K562 treated with DMSO at 1 percent for 48 hours (cell line): ENCODE measurements around the gene KIF12. TPM values are rescaled to one million over a fixed set of nuclear protein-coding genes. Genes with fewer than 3 reads are reported as not detected.

Experiments used
- total RNA-seq: library from RNA; unstranded; fragments of 300-600 nt; gene quantifications from 2 replicates; pipeline ENCODE4 v1.2.3, GENCODE V29; 2022; ENCODE audit warnings: low replicate concordance; ENCODE audit errors: extremely low read depth

KIF12 gene
- not detected in 2 replicates for total RNA-seq

GRCh38 chr9:114098936-114099668 is at the start of gene KIF12:
TSS of gene KIF12 (minus strand) at chr9:114099292. CDS start at chr9:114099276, 16 bp downstream.

DNA sequence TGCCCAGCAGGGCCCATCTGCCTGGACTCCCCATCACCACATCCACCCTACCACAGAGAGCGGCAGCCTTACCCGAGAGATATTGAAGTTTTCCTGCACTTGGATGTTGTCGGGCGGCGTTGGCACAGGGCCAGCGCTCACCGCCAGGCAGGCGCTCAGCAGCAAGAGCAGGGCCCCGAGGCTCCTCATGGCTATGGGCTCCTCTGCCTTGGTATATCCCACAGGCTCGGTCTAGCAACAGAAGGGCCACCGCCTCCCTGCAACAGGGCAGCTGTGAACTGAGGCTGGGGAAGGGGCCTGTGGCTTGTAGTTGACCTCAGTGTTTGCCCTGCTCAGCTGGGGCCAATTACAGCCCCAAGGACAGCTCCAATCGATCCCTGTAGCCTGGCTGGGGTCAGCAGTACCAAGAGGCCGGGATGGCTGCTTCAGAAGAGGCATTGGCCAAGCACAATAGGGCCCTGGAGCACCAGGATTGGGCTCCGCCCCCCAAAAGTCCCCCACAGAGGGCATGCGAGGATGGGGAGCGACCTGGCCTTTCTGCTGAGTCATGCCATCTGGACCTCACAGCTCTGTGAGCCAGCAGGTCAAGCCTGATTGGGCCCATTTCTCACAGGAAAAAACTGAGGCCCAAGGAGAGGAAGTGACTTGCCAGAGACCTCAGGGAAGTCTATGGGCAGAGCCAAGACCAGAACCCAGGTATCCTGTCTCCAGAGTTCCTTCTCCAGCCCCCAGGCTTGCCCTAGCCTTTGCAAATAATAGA is 20.9 kb downstream of the KIF12 start, which contains the start of gene AMBP:
Gene AMBP, minus strand, starts transcription at position 280 of the 760 bp plus-strand sequence. Its CDS starts 91 bp downstream, at position 189.

Other genes starting within 250 kb of the KIF12 start
- gene ZNF618, start 223.0 kb downstream of the KIF12 start, total RNA-seq, result not detected in 2 replicates
- gene AMBP, start 21.0 kb downstream of the KIF12 start, total RNA-seq, result not detected in 2 replicates
- not detected in 2 replicates for gene COL27A1, start 56.2 kb upstream of the KIF12 start, total RNA-seq
- not detected in 2 replicates for gene ORM1, start 223.8 kb upstream of the KIF12 start, total RNA-seq
- not detected in 2 replicates for gene ORM2, start 230.6 kb upstream of the KIF12 start, total RNA-seq